ENCODE data around the gene B4GALT6. TPM values are rescaled to one million over a fixed set of nuclear protein-coding genes. Genes with fewer than 3 reads are reported as not detected.

The B4GALT6 gene
- total RNA-seq, 1 experiment from 2014 or later: 16.1 TPM

DNA sequence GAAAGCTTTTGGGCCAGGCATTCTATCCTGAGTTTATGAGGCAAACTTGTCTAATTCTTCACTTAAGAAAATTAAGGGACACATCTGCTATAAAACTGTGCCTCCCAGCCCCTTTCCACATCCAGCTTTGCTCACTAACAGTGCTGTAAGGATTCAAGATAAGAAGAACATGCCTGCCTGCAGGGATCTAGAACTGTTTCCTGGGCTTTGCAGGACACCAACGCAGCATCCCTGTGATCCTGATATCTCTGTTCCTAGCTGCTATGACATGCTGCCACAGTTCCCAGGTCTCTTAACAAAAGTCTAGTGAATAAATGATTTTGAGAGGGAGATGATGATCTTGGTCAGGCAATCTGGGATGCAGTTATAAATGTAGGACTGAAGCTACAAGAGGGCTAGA is 12.4 kb downstream of the B4GALT6 start:
- Histone ChIP-seq H3K27ac (ENCODE audit: low read depth, low read length) (no peak overlapping the region), H3K27me3 (ENCODE audit: insufficient read depth, low read length) (no peaks in the 10 kb centered on the region), H3K4me3 (replicated peaks in 1 of 2; ENCODE audit: low read depth in 1 of 2, low read length in 2 of 2) (no peak overlapping the region), H4K20me1 (ENCODE audit: insufficient read depth) (no peaks in the 10 kb centered on the region), H3K79me2 (ENCODE audit: insufficient read depth, low read length) (peaks cover 8% of the 10 kb centered on the region; the same call in 1 of the 2 replicates), H2AFZ (ENCODE audit: low read depth, low read length, poor library complexity, severe bottlenecking) (no peak overlapping the region), H3K4me1 (ENCODE audit: control insufficient read depth in 1 of 2, insufficient read depth in 2 of 2, low read length in 2 of 2) (no peaks in the 10 kb centered on the region), H3K9ac (ENCODE audit: low read length) (no peak overlapping the region), H3K9me3 (ENCODE audit: control insufficient read depth in 1 of 2, insufficient read depth in 1 of 2, low read depth in 1 of 2, low read length in 2 of 2) (no peaks in the 10 kb centered on the region), H3K4me2 (ENCODE audit: low read length) (no peak overlapping the region), H3K36me3 (ENCODE audit: control insufficient read depth in 1 of 2, insufficient read depth in 2 of 2, low read length in 2 of 2) (no peaks in the 10 kb centered on the region), H3K9me2 (ENCODE audit: insufficient read depth) (no peaks in the 10 kb centered on the region; the same call in 1 of the 2 replicates)
- TF ChIP-seq JUND (IDR thresholded peaks at IDR 0.05) (no peak), POLR2A (IDR thresholded peaks at IDR 0.05; ENCODE audit: borderline replicate concordance, extremely low read depth, insufficient read depth, insufficient read length) (no peak), CEBPB (IDR thresholded peaks at IDR 0.05; ENCODE audit: low read depth) (no peak), RAD21 (IDR thresholded peaks at IDR 0.05; ENCODE audit: low read depth) (no peak), ZNF274 (IDR thresholded peaks at IDR 0.05; ENCODE audit: low read depth, low read length) (no peak), FOSL1 (IDR thresholded peaks at IDR 0.05; ENCODE audit: low read depth) (no peak)
- TF ChIP-seq, protein P1, sequence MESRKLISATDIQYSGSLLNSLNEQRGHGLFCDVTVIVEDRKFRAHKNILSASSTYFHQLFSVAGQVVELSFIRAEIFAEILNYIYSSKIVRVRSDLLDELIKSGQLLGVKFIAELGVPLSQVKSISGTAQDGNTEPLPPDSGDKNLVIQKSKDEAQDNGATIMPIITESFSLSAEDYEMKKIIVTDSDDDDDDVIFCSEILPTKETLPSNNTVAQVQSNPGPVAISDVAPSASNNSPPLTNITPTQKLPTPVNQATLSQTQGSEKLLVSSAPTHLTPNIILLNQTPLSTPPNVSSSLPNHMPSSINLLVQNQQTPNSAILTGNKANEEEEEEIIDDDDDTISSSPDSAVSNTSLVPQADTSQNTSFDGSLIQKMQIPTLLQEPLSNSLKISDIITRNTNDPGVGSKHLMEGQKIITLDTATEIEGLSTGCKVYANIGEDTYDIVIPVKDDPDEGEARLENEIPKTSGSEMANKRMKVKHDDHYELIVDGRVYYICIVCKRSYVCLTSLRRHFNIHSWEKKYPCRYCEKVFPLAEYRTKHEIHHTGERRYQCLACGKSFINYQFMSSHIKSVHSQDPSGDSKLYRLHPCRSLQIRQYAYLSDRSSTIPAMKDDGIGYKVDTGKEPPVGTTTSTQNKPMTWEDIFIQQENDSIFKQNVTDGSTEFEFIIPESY (IDR thresholded peaks at IDR 0.05; ENCODE audit: extremely low read depth, insufficient replicate concordance, low read length): no peak
- BruUV-seq (replicated peaks): no TSS peak
- DNase-seq (ENCODE audit: low read depth, low spot score) (no peak), ATAC-seq (no peak)
- intact Hi-C loops (cut with micrococcal nuclease): no loop called here
- ChIA-PET CTCF (no interaction called here), POLR2A (no interaction called here), RAD21 (ENCODE audit: low non-redundant PET in 1 of 2, low total read pairs in 2 of 2, uncharacterized antibody in 2 of 2, unreplicated experiment in 2 of 2) (no interaction called here)

DNA sequence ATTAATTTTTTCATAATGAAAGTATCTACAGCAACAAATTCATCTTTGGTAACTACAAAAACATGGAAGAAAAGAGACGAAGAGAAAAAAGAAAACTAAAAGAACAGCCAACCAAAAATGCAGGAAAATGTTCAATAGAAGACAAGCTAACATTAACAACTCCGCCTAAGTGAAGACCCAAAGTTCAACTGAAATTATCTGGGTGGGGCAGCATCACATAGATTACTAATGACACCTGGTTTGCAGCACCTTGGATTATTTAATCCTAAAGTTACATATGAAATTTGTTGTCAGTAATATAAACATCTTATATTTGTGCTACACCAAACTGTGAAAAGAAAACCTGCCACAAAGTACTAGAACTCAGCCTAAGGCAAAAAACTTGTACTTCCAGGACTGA is 14.8 kb downstream of the B4GALT6 start:
- H3K27me3 ChIP-seq (ENCODE audit: insufficient read depth, low read length): no peaks in the 10 kb centered on the region
- intact Hi-C loops (cut with micrococcal nuclease): no loop called here
- no peaks in the 10 kb centered on the region for H3K4me1 ChIP-seq (ENCODE audit: control insufficient read depth in 1 of 2, insufficient read depth in 2 of 2, low read length in 2 of 2)
- no peak for ATAC-seq
- no peaks in the 10 kb centered on the region for H4K20me1 ChIP-seq (ENCODE audit: insufficient read depth)
- BruUV-seq (replicated peaks): no TSS peak
- H3K9me2 ChIP-seq (ENCODE audit: insufficient read depth): no peaks in the 10 kb centered on the region
- no peaks in the 10 kb centered on the region; the same call in 1 of the 2 replicates for H3K79me2 ChIP-seq (ENCODE audit: insufficient read depth, low read length)
- H3K27ac ChIP-seq (ENCODE audit: low read depth, low read length): no peak overlapping the region
- POLR2A ChIA-PET: interaction anchor here (1.3 kb wide), 1 partner anchor 20 kb away, joined by 3 read pairs; no protein-coding TSS in a partner anchor
- H3K9ac ChIP-seq (ENCODE audit: low read length): no peak overlapping the region
- CTCF ChIA-PET: no interaction called here
- H3K4me3 ChIP-seq (replicated peaks in 1 of 2; ENCODE audit: low read depth in 1 of 2, low read length in 2 of 2): no peak overlapping the region
- no peaks in the 10 kb centered on the region for H3K9me3 ChIP-seq (ENCODE audit: control insufficient read depth in 1 of 2, insufficient read depth in 1 of 2, low read depth in 1 of 2, low read length in 2 of 2)
- no peak overlapping the region for H3K4me2 ChIP-seq (ENCODE audit: low read length)
- RAD21 ChIA-PET (ENCODE audit: low non-redundant PET in 1 of 2, low total read pairs in 2 of 2, uncharacterized antibody in 2 of 2, unreplicated experiment in 2 of 2): no interaction called here
- DNase-seq (ENCODE audit: low read depth, low spot score): no peak
- H3K36me3 ChIP-seq (ENCODE audit: control insufficient read depth in 1 of 2, insufficient read depth in 2 of 2, low read length in 2 of 2): no peaks in the 10 kb centered on the region
- H2AFZ ChIP-seq (ENCODE audit: low read depth, low read length, poor library complexity, severe bottlenecking): no peak overlapping the region
- TF ChIP-seq YY1 (IDR thresholded peaks at IDR 0.05; ENCODE audit: extremely low read depth, insufficient replicate concordance, low read depth, low read length) (no peak), JUND (IDR thresholded peaks at IDR 0.05) (no peak), RAD21 (IDR thresholded peaks at IDR 0.05; ENCODE audit: low read depth) (no peak), SIN3A (IDR thresholded peaks at IDR 0.05; ENCODE audit: low read depth) (no peak), ZFX (IDR thresholded peaks at IDR 0.05) (no peak), POLR2A (IDR thresholded peaks at IDR 0.05; ENCODE audit: borderline replicate concordance, extremely low read depth, insufficient read depth, insufficient read length) (no peak), ELF1 (IDR thresholded peaks at IDR 0.05; ENCODE audit: borderline replicate concordance, low read depth) (no peak), FOSL1 (IDR thresholded peaks at IDR 0.05; ENCODE audit: low read depth) (no peak), EZH2 (IDR thresholded peaks at IDR 0.05) (no peak), ZNF274 (IDR thresholded peaks at IDR 0.05; ENCODE audit: low read depth, low read length) (no peak), CBX3 (IDR thresholded peaks at IDR 0.05; ENCODE audit: low read depth) (no peak), POLR2AphosphoS5 (IDR thresholded peaks at IDR 0.05; ENCODE audit: low read depth, low read length) (no peak), SP1 (IDR thresholded peaks at IDR 0.05; ENCODE audit: low read depth) (no peak), EZH2phosphoT487 (IDR thresholded peaks at IDR 0.05; ENCODE audit: borderline replicate concordance) (no peak), SRF (IDR thresholded peaks at IDR 0.05; ENCODE audit: low read depth) (no peak)
- TF ChIP-seq, protein P2, sequence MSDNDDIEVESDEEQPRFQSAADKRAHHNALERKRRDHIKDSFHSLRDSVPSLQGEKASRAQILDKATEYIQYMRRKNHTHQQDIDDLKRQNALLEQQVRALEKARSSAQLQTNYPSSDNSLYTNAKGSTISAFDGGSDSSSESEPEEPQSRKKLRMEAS (IDR thresholded peaks at IDR 0.05): no peak
- TF ChIP-seq, protein P1 (IDR thresholded peaks at IDR 0.05; ENCODE audit: extremely low read depth, insufficient replicate concordance, low read length): no peak
